Brain microvascular endothelial cell (primary cell): ENCODE results near the gene DBN1.

Experiments used
- DNase-seq: peaks from one replicate; pipeline ENCODE4 v3.0.0-alpha.2; 2020
- H3K27ac ChIP-seq: fragments of 250-450 bp; sonication (Bioruptor Pico); 2 replicates; pipeline ENCODE4 v1.5.1; 2020; ENCODE audit warnings: mild to moderate bottlenecking, moderate library complexity
- H3K27me3 ChIP-seq: fragments of 250-450 bp; sonication (Bioruptor Pico); replicated peaks from 2 replicates; pipeline ENCODE4 v1.5.1; 2020; ENCODE audit warnings: mild to moderate bottlenecking
- H3K36me3 ChIP-seq: fragments of 250-450 bp; sonication (Bioruptor Pico); replicated peaks from 2 replicates; pipeline ENCODE4 v1.5.1; 2020; ENCODE audit warnings: mild to moderate bottlenecking
- H3K4me3 ChIP-seq: 2 replicates; pipeline ENCODE4 v1.5.1; 2011; ENCODE audit warnings: low read depth, mild to moderate bottlenecking, control low read depth, low read length, moderate library complexity
- in situ Hi-C: cut with HindIII; loops from 2 replicates; pipeline ENCODE4 v1.10.0; 2017; ENCODE audit warnings: low sequenced_read_pairs, low pct_ligation_motif_present
- TF ChIP-seq, protein P1 (sequence below): IDR thresholded peaks from 2 replicates; pipeline ENCODE4 v1.5.1; 2011; ENCODE audit warnings: low read depth, mild to moderate bottlenecking, moderate library complexity, low read length, control low read depth, inconsistent platforms; ENCODE audit errors: missing control alignments

The DBN1 gene

DNA sequence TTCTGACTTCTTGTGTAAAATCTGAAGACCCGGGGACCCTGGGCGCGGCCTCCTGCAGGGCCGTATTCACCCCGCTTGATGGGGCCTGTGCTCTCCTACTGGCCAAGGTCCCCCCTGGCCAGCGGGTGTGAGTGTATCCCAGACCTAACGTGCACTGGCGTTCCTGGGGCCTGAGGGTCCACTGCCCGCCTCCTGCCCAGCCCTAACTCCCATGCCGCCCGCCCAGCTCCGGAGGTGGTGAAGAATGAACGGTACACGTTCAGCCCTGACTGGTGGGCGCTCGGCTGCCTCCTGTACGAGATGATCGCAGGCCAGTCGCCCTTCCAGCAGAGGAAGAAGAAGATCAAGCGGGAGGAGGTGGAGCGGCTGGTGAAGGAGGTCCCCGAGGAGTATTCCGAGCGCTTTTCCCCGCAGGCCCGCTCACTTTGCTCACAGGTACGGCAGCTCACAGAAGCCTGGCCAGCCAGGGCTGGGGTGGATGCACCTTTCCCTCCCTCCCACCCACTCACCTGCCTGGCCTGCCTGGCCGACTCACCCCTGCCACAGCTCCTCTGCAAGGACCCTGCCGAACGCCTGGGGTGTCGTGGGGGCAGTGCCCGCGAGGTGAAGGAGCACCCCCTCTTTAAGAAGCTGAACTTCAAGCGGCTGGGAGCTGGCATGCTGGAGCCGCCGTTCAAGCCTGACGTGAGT, 37.4 kb downstream of the DBN1 start:
- no peaks in the 10 kb centered on the region for H3K27me3 ChIP-seq
- H3K27ac ChIP-seq = no peak overlapping the region
- in situ Hi-C loops = loop anchor here (25.0 kb wide), 1 partner anchor 124 kb away; the partner anchor contains the start of genes MXD3, PRELID1 and RAB24
- H3K36me3 ChIP-seq = peaks cover 56% of the 10 kb centered on the region
- H3K4me3 ChIP-seq = no peak overlapping the region
- TF ChIP-seq, protein P1, sequence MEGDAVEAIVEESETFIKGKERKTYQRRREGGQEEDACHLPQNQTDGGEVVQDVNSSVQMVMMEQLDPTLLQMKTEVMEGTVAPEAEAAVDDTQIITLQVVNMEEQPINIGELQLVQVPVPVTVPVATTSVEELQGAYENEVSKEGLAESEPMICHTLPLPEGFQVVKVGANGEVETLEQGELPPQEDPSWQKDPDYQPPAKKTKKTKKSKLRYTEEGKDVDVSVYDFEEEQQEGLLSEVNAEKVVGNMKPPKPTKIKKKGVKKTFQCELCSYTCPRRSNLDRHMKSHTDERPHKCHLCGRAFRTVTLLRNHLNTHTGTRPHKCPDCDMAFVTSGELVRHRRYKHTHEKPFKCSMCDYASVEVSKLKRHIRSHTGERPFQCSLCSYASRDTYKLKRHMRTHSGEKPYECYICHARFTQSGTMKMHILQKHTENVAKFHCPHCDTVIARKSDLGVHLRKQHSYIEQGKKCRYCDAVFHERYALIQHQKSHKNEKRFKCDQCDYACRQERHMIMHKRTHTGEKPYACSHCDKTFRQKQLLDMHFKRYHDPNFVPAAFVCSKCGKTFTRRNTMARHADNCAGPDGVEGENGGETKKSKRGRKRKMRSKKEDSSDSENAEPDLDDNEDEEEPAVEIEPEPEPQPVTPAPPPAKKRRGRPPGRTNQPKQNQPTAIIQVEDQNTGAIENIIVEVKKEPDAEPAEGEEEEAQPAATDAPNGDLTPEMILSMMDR = no peak
- no peak for DNase-seq

DNA sequence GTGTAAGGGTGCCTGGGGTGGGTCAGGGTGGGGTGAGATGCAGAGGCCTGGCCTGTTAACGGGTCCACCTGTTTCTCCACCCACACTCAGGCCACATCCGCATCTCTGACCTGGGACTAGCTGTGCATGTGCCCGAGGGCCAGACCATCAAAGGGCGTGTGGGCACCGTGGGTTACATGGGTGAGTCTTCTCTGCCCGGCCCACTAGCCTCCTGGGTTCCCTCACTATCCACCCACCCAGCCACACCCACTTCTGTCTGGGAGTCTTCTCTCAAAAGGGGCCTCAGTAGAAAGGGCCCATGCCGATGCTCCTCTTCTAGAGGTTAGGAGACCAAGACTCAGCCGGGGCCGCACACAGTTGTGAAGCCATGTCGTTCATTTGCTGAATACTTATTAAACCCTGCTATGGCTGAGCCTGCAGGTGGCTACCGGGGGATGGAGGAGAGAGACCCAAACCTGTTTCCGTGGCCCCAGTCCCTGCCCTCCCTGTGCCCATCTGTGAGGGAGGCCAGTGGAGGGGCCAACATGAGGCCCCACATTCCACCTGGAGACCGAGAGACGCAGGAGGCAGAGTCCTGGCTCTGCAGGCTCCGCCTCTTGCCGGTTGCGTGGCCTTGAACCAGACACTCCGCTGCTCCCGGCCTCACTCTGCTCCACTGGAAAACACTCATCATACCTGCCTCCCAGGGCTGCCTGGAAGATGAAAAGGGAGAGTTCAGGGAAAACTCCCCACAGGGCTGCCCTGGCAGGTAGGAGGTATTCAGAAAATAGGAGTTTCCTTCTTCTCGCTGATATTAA, 38.3 kb downstream of the DBN1 start:
- Histone ChIP-seq H3K27me3 (no peaks in the 10 kb centered on the region), H3K27ac (no peak overlapping the region), H3K4me3 (no peak overlapping the region), H3K36me3 (peaks cover 56% of the 10 kb centered on the region)
- no peak for DNase-seq
- in situ Hi-C loops = loop anchor here (25.0 kb wide), 1 partner anchor 123 kb away; the partner anchor contains the start of genes MXD3, PRELID1 and RAB24
- TF ChIP-seq, protein P1 = no peak

DNA sequence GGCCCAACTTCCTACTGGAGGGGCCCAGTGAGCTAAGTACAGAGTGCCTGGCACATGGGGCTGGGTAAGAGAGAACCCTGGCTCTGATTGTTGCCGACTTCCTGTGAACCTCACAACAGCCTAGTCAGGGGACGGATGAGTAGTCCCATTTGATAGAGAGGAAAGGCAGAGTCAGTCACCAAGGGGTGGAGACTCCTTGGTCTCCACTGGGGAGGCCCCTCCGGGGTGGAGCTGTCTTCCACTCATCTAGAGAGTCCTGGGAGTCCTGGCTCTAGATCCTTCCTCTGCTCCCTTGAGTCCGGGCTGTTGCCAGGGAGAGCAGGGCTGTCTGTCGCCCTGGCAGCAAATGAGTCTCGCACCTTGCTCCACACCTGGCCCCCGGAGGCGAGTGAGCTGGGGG, 39.0 kb downstream of the DBN1 start:
- H3K27me3 ChIP-seq = no peaks in the 10 kb centered on the region
- TF ChIP-seq, protein P1 = no peak
- peaks cover 56% of the 10 kb centered on the region for H3K36me3 ChIP-seq
- no peak for DNase-seq
- H3K4me3 ChIP-seq = no peak overlapping the region
- H3K27ac ChIP-seq = no peak overlapping the region
- in situ Hi-C loops = loop anchor here (25.0 kb wide), 1 partner anchor 122 kb away; the partner anchor contains the start of genes MXD3, PRELID1 and RAB24

DNA sequence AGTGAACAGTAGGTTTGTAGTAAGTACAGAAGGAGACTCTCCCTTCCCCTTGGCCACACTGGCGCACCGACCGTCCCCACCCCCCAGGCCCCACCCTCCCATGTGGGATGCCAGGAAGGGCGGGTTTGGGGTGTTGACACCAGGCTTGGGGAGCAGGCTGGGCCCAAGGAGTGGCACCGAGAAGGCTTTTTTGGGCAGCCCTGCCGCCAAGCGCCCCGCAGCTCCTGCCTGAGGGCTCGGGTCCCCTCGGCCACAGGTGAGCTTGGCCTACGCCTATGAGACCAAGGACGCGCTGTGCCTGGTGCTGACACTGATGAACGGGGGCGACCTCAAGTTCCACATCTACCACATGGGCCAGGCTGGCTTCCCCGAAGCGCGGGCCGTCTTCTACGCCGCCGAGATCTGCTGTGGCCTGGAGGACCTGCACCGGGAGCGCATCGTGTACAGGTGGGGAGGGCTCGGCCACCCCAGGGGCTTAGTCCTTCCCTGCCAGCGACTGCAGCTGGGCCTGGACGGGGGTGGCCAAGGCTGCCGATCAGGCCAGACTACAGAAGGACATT, 39.7 kb downstream of the DBN1 start:
- TF ChIP-seq, protein P1 = no peak
- in situ Hi-C loops = loop anchor here (25.0 kb wide), 1 partner anchor 121 kb away; the partner anchor contains the start of genes MXD3, PRELID1 and RAB24
- peaks cover 55% of the 10 kb centered on the region for H3K36me3 ChIP-seq
- no peak overlapping the region for H3K4me3 ChIP-seq
- no peak for DNase-seq
- no peak overlapping the region for H3K27ac ChIP-seq
- H3K27me3 ChIP-seq = no peaks in the 10 kb centered on the region

DNA sequence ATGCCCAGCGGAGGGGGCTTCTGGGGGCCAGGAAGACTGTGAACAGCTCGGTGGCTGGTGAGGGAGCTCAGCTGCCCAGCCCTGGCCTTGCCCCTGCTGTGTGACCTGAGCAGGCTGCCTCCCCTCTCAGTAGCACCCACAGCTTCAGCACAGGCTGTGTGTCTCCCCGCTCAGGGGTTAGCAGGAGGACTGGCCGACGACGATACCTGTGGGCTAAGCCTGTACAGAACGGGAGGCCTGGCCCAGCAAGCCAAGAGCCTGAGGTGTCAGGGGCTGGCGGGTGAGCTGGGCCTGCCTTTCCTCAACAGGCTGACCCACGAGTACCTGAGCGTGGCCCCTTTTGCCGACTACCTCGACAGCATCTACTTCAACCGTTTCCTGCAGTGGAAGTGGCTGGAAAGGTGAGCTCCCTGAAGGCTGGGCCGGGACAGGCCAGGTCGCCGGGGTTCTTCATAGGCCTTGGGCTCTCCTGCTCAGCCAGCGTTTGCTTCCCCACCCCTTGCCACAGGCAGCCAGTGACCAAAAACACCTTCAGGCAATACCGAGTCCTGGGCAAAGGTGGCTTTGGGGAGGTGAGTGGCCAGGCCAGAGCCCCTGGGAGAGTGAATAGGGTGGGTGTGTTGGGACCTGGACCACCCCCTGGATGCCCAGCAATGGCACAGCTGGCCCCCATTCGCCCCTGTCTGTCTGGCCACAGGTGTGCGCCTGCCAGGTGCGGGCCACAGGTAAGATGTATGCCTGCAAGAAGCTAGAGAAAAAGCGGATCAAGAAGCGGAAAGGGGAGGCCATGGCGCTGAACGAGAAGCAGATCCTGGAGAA, 40.4 kb downstream of the DBN1 start:
- H3K4me3 ChIP-seq = no peak overlapping the region
- H3K27me3 ChIP-seq = no peaks in the 10 kb centered on the region
- in situ Hi-C loops = loop anchor here (25.0 kb wide), 1 partner anchor 121 kb away; the partner anchor contains the start of genes MXD3, PRELID1 and RAB24
- no peak for DNase-seq
- H3K36me3 ChIP-seq = peaks cover 50% of the 10 kb centered on the region
- TF ChIP-seq, protein P1 = no peak
- H3K27ac ChIP-seq = no peak overlapping the region
